Activated CD8-positive, alpha-beta memory T cell treated with anti-CD3 and anti-CD28 coated beads for 4 hours (primary cell): ENCODE results near the gene ZDHHC13.

Experiments used
- DNase-seq, 2 donors: peaks; one replicate each; pipeline ENCODE4 v3.0.0-alpha.2; 2020; ENCODE audit warnings: low read depth in 2 of 2

Gene ZDHHC13

DNA sequence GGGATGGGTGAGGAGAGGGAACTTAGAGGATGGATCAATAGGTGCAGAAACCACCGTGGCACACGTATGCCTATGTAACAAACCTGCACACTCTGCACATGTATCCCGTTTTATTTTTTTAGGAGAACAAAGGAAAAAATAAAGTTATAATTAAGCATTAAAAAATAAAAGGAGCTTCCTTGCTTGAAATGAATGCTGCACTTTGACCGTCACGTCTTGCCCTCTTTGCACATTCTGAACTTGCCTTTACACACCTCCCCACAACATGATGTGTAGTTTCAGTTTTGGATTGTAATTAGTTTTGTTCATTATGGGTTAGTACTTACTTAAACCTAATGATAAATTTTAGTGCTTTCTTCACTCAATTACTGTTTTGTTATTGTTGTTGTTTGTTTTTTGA, 87.9 kb downstream of the ZDHHC13 start:
- no peak for DNase-seq

DNA sequence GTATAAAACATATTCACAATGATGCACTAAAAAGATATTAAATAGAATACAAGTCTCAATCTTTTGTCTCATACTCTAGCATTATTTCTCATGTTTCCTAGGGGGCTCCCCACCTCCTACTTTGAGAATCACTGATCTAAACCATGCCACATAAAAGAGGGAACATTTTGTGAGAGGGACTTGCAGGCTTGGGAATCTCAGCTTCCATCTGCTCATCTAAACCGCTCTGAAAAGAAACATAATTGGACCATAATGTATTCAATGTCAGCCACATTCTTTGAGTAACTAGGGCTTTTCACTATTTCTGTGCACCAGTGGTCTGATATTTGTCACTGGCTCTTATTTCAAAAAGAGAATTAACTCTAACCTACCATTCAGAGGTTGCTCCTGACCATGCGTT, 91.2 kb downstream of the ZDHHC13 start:
- DNase-seq = no peak

DNA sequence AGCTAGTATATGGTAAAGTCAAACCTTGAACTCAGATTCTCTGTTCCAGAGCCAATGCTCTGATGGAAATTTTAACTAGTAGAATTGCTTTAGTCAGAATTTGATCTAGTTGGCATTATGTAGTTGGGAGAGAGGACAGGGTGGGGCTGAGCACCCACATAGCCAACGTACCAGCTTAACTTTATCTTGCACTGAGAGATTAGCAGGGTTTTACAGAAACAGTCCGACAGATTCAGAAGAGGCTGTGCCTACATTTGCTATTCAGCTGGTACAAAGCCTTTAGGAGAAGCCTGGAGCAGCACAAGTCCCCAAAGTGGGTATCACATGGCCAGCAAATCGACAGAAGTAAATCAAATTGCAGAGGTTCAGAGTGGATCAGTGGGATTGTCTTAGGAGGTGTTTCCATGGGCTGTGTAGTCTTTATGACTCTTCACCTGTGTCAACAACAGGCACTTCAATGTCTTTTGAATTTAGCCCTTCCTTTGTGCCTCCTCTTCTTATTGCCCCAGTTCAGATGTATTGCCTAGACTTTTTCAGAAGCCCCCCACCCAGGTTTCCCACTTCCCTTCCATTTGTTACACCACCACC, 92.1 kb downstream of the ZDHHC13 start:
- no peak for DNase-seq

DNA sequence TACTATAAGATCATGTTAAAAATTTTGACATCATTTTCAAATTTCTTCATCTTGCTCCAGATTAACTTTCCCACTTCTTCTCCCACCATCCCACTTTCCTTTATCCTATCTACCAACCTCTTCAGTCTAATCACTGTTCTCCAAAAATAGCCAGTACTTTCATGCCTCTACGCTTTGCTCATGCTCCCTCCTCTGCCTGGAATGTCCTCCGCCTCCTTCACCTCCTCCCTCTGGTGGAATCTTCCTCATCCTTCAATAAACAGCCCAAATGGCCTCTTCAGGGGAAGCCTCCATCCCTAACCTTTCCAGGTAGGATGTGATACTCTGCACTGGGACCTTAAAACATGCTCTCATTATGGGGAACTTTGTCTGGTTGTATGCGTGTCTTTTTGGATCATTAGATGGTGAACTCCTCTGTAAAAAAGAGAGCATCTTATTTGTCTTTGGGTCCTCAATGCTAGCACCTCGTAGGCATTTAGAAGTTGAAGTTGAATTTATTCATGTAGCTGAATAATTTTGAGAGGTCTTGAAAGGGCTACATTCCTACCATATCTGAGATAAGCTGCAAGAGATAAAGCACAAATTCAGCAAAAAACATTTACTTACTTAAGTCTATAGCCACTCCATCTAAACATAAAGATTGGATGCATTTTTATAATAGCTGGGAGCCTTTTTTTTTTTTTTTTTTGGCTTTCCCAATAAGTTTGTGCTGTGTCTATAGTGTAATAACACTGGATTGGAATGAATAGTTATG, 92.8 kb downstream of the ZDHHC13 start:
- no peak for DNase-seq

DNA sequence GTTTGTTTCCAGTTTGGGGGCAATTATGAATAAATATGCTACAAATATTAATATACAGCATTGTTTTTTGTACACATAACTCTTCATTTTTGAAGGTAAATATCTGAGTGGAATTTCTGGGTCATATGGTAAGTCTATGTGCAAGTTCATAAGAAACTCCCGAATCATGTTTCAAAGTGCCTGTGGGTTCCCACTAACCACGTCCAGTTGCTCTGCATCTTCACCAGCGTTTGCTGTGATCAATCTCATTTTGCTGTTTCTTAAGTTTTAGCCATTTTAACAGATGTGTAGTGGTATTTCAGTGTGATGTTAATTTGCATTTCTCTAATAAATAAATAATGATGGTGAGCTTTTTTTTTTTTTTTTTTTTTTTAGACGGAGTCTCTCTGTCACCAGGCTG, 99.1 kb downstream of the ZDHHC13 start:
- DNase-seq = no peak

DNA sequence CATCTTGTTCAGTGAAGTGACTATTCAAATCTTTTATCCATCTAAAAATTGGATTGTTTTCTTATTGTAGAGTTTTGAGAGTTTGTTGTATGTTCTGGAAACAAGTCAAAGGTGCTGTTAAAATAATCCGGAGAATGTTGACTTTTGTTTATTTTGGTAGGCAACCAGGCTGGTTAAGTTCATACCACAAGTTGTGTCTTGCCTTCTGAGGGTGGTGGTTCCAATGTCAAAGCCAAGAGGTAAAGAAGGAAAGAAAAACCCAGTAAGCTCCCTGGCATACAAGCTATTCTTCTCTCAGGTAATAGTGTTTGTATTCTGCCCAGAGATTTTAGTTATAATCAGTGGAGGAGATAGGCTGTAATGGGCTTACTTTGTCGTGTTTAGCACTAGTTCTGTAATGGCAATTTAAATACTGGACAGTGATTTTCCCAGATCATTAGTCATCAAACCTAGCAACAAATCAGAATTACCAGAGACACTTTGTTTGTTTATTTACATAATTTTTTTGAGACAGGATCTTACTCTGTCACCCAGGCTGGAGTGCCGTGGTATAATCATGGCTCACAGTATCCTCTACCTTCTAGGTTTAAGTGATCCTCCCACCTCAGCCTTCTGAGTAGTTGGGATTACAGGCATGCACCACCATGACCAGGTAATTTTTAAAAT, 99.9 kb downstream of the ZDHHC13 start:
- DNase-seq = no peak

DNA sequence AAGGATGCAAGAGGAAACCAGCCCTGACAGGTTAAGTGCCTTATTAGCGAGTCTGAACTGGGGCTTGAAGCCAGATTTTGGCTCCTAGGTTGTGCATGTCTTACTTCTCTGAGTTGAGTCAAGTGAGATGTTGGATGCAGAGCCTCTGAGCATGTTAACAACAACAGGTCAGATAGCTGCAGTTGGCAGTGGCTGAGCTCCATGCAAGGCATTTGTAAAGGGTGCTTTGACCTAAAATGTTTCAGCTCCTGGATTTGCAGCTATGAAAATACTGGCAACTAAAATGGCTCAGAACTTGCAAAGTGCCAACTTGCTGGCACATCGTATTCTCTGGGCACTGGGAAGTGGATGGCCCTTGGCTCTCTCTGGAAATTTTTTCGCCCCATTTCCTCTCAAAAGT, 101.2 kb downstream of the ZDHHC13 start:
- no peak for DNase-seq

DNA sequence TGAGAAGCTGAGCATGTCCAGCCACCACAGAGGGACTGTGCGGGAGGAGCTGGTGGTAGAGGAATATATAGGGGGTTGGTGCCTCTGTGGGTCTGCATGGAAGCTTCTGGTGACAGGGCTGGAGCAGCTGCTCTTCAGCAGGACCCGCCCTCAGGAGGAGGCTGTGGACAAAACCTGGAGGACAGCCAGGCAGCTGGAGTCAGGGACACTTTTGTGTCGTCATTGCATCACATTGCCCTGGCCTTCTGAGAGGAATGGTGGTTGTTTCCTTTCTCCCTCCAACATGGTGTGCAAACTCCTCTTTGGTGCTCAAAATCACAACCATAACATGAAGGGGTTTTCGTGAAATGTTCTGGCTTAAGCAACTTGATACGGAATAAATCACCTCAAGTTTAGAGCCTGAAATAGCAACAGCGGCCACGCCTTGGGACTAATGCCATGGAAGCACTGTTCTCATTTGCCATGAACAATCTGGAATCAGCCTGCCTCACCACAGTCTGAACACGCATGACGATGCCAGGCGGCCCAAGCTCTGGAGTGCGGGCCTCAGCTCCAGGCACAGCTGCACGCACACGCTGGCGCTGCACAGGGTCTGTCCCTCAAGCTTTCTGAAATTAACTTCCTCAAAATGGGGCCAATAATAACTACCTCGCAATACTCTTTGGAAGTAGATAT, 102.0 kb downstream of the ZDHHC13 start:
- DNase-seq = no peak

DNA sequence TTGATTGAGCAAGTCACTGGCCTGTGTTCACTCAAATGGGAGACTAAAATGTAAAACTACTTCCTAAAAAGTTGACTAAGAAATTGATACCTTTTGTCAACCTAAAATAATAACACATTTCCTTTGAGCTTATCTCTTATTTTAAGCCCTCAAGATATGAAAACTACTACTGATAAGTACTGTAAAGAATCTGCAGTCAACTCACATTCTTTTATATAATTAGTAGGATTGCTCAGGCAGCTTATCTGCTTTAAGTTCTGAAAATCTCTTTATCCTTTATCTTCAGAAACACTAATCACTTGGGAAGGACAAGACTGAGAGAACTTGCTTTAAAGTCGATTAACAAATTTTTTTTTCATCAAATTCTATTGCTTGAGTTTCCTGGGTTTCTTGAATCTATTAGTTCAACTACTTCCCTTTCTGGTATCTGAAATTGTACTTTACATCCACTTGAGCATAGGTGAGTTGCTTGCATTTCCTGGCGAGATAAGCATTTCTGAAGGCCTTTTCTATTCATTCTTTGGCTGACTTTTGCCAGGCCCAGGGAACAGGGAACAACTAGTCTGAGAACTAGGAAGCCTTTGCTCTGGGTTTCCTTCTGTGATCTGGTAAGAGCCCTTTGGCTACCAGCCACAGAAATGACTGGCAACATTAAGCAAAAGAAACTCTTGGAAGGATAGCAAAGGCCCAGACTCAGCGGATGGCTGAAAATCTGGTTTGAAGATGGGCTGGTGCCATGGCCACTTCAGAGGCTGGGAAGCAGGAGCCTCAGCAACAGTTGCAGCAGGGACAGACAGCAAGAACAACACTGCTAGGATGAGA, 104.1 kb downstream of the ZDHHC13 start:
- DNase-seq = no peak

DNA sequence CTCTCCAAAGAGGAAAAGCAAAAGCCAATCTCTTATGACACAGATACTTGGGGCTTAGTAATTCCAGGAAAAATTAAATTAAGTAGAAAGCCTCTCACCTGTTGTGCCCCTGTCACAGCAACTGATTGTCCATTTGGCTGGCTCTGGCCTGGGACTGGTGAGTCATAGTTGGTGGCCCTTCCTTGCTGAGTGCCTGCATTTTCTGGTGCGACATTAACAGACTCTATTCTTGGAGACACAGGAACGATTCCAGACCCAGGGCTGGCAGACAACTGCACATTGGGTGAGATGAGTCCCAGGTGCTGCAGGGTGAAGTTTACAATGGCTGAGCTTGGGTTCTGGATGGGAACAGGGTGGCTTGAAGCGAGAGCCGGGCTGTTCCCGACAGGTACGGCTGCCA, 108.2 kb downstream of the ZDHHC13 start:
- no peak for DNase-seq

DNA sequence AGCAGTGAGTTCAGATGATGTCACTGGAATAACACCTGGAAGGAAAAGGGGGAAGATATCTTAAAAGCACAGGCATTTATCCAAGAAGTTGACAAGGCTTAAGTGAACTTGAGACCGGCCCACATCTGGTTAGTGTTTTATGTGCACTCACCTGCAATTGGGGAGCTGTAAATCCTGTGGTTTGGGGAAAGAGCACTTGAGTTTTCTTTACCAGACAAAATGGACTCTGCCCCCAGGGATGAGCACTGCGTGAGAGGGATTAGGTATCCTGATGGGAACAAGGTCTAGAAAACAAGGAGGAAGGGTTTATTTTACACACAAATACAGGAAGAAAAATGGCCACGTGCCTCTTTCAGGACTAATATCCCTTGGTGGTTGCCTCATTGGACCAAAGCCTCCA, 108.6 kb downstream of the ZDHHC13 start:
- no peak for DNase-seq
